ENCODE measurements around the gene ITPRIPL1.
A peak's percentile ranks its signal among the peaks of the same experiment; 100 is the strongest.

Gene ITPRIPL1

GRCh38 chr2:96325041-96325883, at the start of gene ITPRIPL1:
ITPRIPL1 (plus strand) TSS chr2:96325317; CDS start chr2:96325840, 523 bp downstream.
- no peak for DNase-seq (ENCODE audit: low read depth)

- no peak for DNase-seq (ENCODE audit: low read depth)
These were observed 48.2 kb upstream of the ITPRIPL1 start for GRCh38 chr2:96276787-96277499.

- no peak for DNase-seq (ENCODE audit: low read depth)
These were observed 37.8 kb upstream of the ITPRIPL1 start for GRCh38 chr2:96287273-96287856.

GRCh38 chr2:96291751-96292150, 33.4 kb upstream of the ITPRIPL1 start:
- no peak for DNase-seq (ENCODE audit: low read depth)

GRCh38 chr2:96294271-96294670, 30.8 kb upstream of the ITPRIPL1 start:
- peak; percentile 71 for DNase-seq (ENCODE audit: low read depth)

- DNase-seq (ENCODE audit: low read depth): no peak
These were observed 28.2 kb upstream of the ITPRIPL1 start for GRCh38 chr2:96296925-96297324.

GRCh38 chr2:96301865-96302264, 23.3 kb upstream of the ITPRIPL1 start:
- no peak for DNase-seq (ENCODE audit: low read depth)

GRCh38 chr2:96304606-96305005, 20.5 kb upstream of the ITPRIPL1 start:
- DNase-seq (ENCODE audit: low read depth): no peak

GRCh38 chr2:96305091-96305978, 19.8 kb upstream of the ITPRIPL1 start, which contains the start of gene SNRNP200:
SNRNP200 (minus strand) TSS chr2:96305546; CDS start chr2:96305437, 109 bp downstream.
- peak; percentile 81 for DNase-seq (ENCODE audit: low read depth)

- no peak for DNase-seq (ENCODE audit: low read depth)
These were observed 19.2 kb upstream of the ITPRIPL1 start for GRCh38 chr2:96305979-96306308.

- no peak for DNase-seq (ENCODE audit: low read depth)
These were observed 18.7 kb upstream of the ITPRIPL1 start for GRCh38 chr2:96306370-96306769.

- DNase-seq (ENCODE audit: low read depth): no peak
These were observed 16.9 kb upstream of the ITPRIPL1 start for GRCh38 chr2:96308248-96308647.

GRCh38 chr2:96315005-96315399, 10.1 kb upstream of the ITPRIPL1 start:
- no peak for DNase-seq (ENCODE audit: low read depth)

- DNase-seq (ENCODE audit: low read depth): peak; percentile 88
These were observed 9.6 kb upstream of the ITPRIPL1 start for GRCh38 chr2:96315400-96316071.

GRCh38 chr2:96316999-96317398, 8.1 kb upstream of the ITPRIPL1 start:
- DNase-seq (ENCODE audit: low read depth): no peak

GRCh38 chr2:96317584-96317997, 7.5 kb upstream of the ITPRIPL1 start:
- no peak for DNase-seq (ENCODE audit: low read depth)

GRCh38 chr2:96318723-96319122, 6.4 kb upstream of the ITPRIPL1 start:
- no peak for DNase-seq (ENCODE audit: low read depth)

- no peak for DNase-seq (ENCODE audit: low read depth)
These were observed 5.7 kb upstream of the ITPRIPL1 start for GRCh38 chr2:96319396-96319795.

- DNase-seq (ENCODE audit: low read depth): no peak
These were observed 4.8 kb upstream of the ITPRIPL1 start for GRCh38 chr2:96320326-96320725.

GRCh38 chr2:96320728-96321622, 4.1 kb upstream of the ITPRIPL1 start:
- no peak for DNase-seq (ENCODE audit: low read depth)
